ENCODE data around the gene SAMD11. TPM values are rescaled to one million over a fixed set of nuclear protein-coding genes. Genes with fewer than 3 reads are reported as not detected.

SAMD11 gene
- polyA plus RNA-seq, 6 donors from 2014 or later: 0.19 to 0.40 TPM; not detected in 4

DNA sequence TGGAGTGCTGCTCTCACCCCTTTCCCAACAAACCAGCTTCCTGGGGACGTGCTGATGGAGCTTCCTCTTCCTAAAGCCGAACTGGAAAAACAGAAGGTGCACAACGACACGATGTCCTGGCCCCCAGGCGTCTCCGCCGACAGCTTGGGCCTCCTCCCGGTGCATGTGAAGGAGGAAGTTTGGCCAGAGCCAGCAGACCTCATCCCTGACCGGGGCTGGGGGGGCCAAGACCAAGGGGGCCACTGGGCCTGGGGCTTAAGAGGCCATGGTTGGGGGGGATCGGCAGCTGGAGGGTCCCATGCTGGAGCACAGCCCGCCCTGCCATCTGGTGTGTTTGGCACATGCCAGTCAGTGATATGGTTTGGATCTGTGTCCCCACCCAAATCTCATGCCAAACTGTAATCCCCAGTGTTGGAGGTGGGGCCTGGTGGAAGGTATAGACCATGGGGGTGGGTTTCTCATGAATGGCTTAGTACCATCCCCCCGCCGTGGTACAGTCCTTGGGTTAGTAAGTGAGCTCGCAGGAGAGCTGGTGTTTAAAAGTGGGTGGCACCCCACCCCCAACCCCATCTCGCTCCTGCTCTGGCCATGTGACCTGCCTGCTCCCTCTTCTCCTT lies 69.8 kb downstream of the SAMD11 start:
- H3K27ac Mint-ChIP-seq: no peak overlapping the region
- peaks cover 6 to 18% of the 10 kb centered on the region in 2 donors for H3K36me3 Mint-ChIP-seq
- peaks cover 6 to 16% (median 11%) of the 10 kb centered on the region in 3 donors for H3K4me1 Mint-ChIP-seq
- peaks cover 0 to 7% (median 4%) of the 10 kb centered on the region in 7 donors for H3K9me3 Mint-ChIP-seq
- peaks cover 38 to 84% (median 62%) of the 10 kb centered on the region in 3 donors for H3K27me3 Mint-ChIP-seq
- no peak overlapping the region for H3K4me3 Mint-ChIP-seq
- DNase-seq (no peak), ATAC-seq (ENCODE audit: low read depth in 2 of 2) (no peak)

Other genes with a start within 250 kb of the SAMD11 start
- not detected for gene OR4F16, start 237.3 kb upstream of the SAMD11 start, polyA plus RNA-seq (ENCODE audit: low read depth in 6 of 6)
- 10 to 100 TPM; 50.8 to 78.2 (median 60.4) TPM for gene NOC2L, start 35.3 kb downstream of the SAMD11 start, polyA plus RNA-seq (ENCODE audit: low read depth in 6 of 6)
- 1 to 10 TPM in 4 of 6 donors, under 1 TPM in 1, not detected in 1; 0.70 to 1.8 (median 1.4) TPM for gene KLHL17, start 36.7 kb downstream of the SAMD11 start, polyA plus RNA-seq (ENCODE audit: low read depth in 6 of 6)
- gene PLEKHN1, start 42.6 kb downstream of the SAMD11 start, polyA plus RNA-seq (ENCODE audit: low read depth in 6 of 6): not detected
- gene PERM1, start 58.2 kb downstream of the SAMD11 start, polyA plus RNA-seq (ENCODE audit: low read depth in 6 of 6): not detected
- gene HES4, start 76.2 kb downstream of the SAMD11 start, polyA plus RNA-seq (ENCODE audit: low read depth in 6 of 6): under 1 TPM in 2 of 6 donors, not detected in 4; 0.45 to 0.64 TPM
- 100 to 1,000 TPM in 4 of 6 donors, 10 to 100 TPM in 2; 55.1 to 183 (median 124) TPM for gene ISG15, start 89.6 kb downstream of the SAMD11 start, polyA plus RNA-seq (ENCODE audit: low read depth in 6 of 6)
- under 1 TPM in 2 of 6 donors, not detected in 4; 0.04 to 0.52 TPM for gene AGRN, start 96.2 kb downstream of the SAMD11 start, polyA plus RNA-seq (ENCODE audit: low read depth in 6 of 6)
- not detected for gene RNF223, start 150.4 kb downstream of the SAMD11 start, polyA plus RNA-seq (ENCODE audit: low read depth in 6 of 6)
- 1 to 10 TPM in 5 of 6 donors, not detected in 1; 2.0 to 6.3 (median 4.3) TPM for gene C1orf159, start 192.2 kb downstream of the SAMD11 start, polyA plus RNA-seq (ENCODE audit: low read depth in 6 of 6)
- not detected for gene TTLL10, start 250.0 kb downstream of the SAMD11 start, polyA plus RNA-seq (ENCODE audit: low read depth in 6 of 6)